WTC11 (cell line): ENCODE results near the gene FLNA.

Experiments used
- ATF3 ChIP-seq: sonication (generic); formaldehyde crosslinking; conservative IDR thresholded peaks from 2 replicates; pipeline ENCODE4 v1.8.1; 2022; ENCODE audit warnings: mild to moderate bottlenecking, missing genetic modification reagents
- CTCF ChIP-seq: fragments of 200-600 bp; IDR thresholded peaks from 2 replicates; pipeline ENCODE4 v1.8.0; 2022; ENCODE audit warnings: antibody characterized with exemption
- E2F4 ChIP-seq: sonication (generic); formaldehyde crosslinking; IDR thresholded peaks from 2 replicates; pipeline ENCODE4 v1.8.1; 2022; ENCODE audit warnings: low read depth, mild to moderate bottlenecking, moderate library complexity, missing genetic modification reagents, borderline replicate concordance
- E2F5 ChIP-seq: sonication (generic); formaldehyde crosslinking; IDR thresholded peaks from 2 replicates; pipeline ENCODE4 v1.8.1; 2022; ENCODE audit warnings: mild to moderate bottlenecking, moderate library complexity, missing genetic modification reagents
- FOXK1 ChIP-seq: sonication (generic); formaldehyde crosslinking; IDR thresholded peaks from 2 replicates; pipeline ENCODE4 v1.8.0; 2022; ENCODE audit warnings: mild to moderate bottlenecking, moderate library complexity, missing genetic modification reagents
- FOXP1 ChIP-seq: sonication (generic); formaldehyde crosslinking; IDR thresholded peaks from 2 replicates; pipeline ENCODE4 v1.8.0; 2022; ENCODE audit warnings: missing genetic modification reagents, mild to moderate bottlenecking, moderate library complexity, borderline replicate concordance
- IRF1 ChIP-seq: sonication (generic); formaldehyde crosslinking; IDR thresholded peaks from 2 replicates; pipeline ENCODE4 v1.8.0; 2023; ENCODE audit warnings: missing genetic modification reagents
- OVOL2 ChIP-seq: fragments of 250-450 bp; sonication (Bioruptor Pico); IDR thresholded peaks from 2 replicates; pipeline ENCODE4 v1.9.0; 2021; ENCODE audit warnings: mild to moderate bottlenecking, borderline replicate concordance
- PREB ChIP-seq: sonication (generic); formaldehyde crosslinking; IDR thresholded peaks from 2 replicates; pipeline ENCODE4 v1.8.1; 2022; ENCODE audit warnings: mild to moderate bottlenecking, missing genetic modification reagents, moderate library complexity, borderline replicate concordance
- SMAD4 ChIP-seq: sonication (generic); formaldehyde crosslinking; IDR thresholded peaks from 2 replicates; pipeline ENCODE4 v1.8.0; 2022; ENCODE audit warnings: mild to moderate bottlenecking, missing genetic modification reagents
- TEAD4 ChIP-seq: sonication (generic); formaldehyde crosslinking; IDR thresholded peaks from 2 replicates; pipeline ENCODE4 v1.8.0; 2022; ENCODE audit warnings: mild to moderate bottlenecking, missing genetic modification reagents
- ZNF138 ChIP-seq: sonication (generic); formaldehyde crosslinking; conservative IDR thresholded peaks from 2 replicates; pipeline ENCODE4 v1.8.1; 2022; ENCODE audit warnings: mild to moderate bottlenecking, moderate library complexity, missing genetic modification reagents
- ZNF263 ChIP-seq: sonication (generic); formaldehyde crosslinking; IDR thresholded peaks from 2 replicates; pipeline ENCODE4 v1.8.1; 2022; ENCODE audit warnings: low read depth, mild to moderate bottlenecking, moderate library complexity, missing genetic modification reagents

- TF ChIP-seq OVOL2 (CRISPR knock-in tag) (no peak), ZNF138 (no peak), IRF1 (CRISPR knock-in tag) (no peak), CTCF (no peak), PREB (CRISPR knock-in tag) (no peak), TEAD4 (CRISPR knock-in tag) (no peak), FOXK1 (CRISPR knock-in tag) (no peak), SMAD4 (CRISPR knock-in tag) (no peak), E2F5 (CRISPR knock-in tag) (no peak), ZNF263 (CRISPR knock-in tag) (no peak), FOXP1 (CRISPR knock-in tag) (no peak), ATF3 (CRISPR knock-in tag) (no peak), E2F4 (CRISPR knock-in tag) (no peak)
Measured at GRCh38 chrX:154320406-154320805, 54.0 kb downstream of the FLNA start.
